ENCODE data around the gene KCNJ5.

KCNJ5 gene

DNA sequence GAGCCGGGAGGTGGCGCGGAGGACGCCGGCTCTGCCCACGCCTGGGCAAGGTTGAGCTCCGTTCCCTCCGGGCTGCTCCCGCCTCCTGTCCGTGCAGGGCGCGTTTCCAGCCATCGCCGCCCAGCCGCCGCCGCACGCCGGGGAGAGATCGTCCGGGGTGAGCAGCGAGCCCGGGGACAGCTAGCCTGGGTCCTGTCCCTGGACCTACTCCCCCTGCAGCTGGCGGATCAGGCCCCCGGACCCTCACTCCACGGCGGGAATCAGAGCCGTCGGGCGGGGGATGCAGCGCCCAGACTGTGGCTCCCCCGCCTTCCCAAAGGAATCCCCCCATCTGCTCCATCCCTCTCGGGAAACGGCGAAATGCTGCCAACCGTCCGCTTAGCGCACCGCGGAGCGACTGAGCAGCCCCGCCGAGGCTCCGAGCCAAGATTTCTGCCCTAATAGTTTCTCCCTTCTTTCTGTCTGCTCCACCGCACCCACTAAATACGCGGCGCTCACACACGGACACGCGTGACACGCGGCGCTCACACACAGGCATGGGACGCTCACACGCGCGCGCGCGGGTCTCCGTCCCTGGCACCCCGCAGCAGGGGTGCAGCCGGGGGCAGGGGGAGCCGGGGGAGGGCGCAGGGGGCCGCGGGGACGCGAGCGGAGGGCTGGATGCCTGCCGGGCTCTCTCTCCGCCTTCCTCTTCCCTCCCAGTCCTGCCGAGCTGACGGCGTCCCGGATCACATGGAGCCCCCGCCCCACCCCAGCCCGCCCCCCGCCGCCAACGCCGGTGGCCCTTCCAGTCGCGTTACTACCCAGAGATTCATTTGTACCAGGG is at the start of gene KCNJ5:
KCNJ5 (plus strand) TSS at position 814 of the 826 bp plus-strand sequence. CDS start 19,918 bp downstream, outside the sequence.
- peak within 1 kb of the TSS; percentile 59 for H3K4me3 Mint-ChIP-seq
- H3K27me3 Mint-ChIP-seq = peaks cover 62% of the 10 kb centered on the region
- no peaks in the 10 kb centered on the region for H3K36me3 Mint-ChIP-seq (ENCODE audit: low read depth)
- H3K27ac Mint-ChIP-seq = no peak within 1 kb of the TSS
- H3K4me1 Mint-ChIP-seq = peaks cover 8% of the 10 kb centered on the region
- ATAC-seq (peak; percentile 31), DNase-seq (no peak)
- H3K9me3 Mint-ChIP-seq = no peaks in the 10 kb centered on the region

GRCh38 chr11:128841461-128842072 is 49.6 kb upstream of the KCNJ5 start:
- Mint-ChIP-seq H3K36me3 (ENCODE audit: low read depth) (no peaks in the 10 kb centered on the region), H3K4me1 (peaks cover 71% of the 10 kb centered on the region), H3K9me3 (no peaks in the 10 kb centered on the region), H3K4me3 (peak overlapping the region; percentile 10), H3K27ac (peak overlapping the region; percentile 67), H3K27me3 (no peaks in the 10 kb centered on the region)
- ATAC-seq (no peak), DNase-seq (no peak)

DNA sequence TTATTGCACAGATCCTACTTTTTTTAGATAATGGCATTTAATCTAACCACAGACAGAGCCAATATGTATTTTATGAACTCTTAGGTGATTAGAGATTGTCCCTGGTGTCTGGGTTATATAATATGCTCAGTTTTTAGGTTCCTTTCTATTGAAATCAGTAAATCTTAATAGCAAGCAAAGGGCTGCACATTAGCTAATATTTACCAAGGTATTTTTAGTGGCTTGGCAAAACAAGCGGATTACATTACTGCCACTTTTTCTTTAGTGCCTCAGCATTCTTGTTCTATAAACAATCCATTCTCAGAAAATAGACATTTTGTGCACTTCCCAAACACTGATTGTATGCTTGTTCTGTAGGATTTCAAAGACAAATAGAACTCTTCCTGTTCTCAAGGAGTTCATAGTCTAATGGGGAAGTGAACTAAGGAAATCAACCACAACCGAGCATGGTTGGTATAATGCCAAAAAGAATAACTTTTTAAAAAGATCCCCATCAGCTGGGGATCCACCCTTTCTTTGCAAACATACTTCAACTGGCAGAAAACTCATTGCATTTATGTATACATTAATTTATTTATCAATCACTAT is 47.9 kb upstream of the KCNJ5 start:
- Mint-ChIP-seq H3K27ac (no peak overlapping the region), H3K4me3 (no peak overlapping the region), H3K4me1 (peaks cover 58% of the 10 kb centered on the region)

GRCh38 chr11:128845334-128845780 is 45.8 kb upstream of the KCNJ5 start:
- Mint-ChIP-seq H3K27me3 (no peaks in the 10 kb centered on the region), H3K4me3 (no peak overlapping the region), H3K36me3 (ENCODE audit: low read depth) (no peaks in the 10 kb centered on the region), H3K4me1 (peaks cover 46% of the 10 kb centered on the region), H3K9me3 (no peaks in the 10 kb centered on the region), H3K27ac (peak overlapping the region; percentile 54)
- DNase-seq (no peak), ATAC-seq (no peak)

More for the DNA sequence above, 47.9 kb upstream of the KCNJ5 start:
- ATAC-seq (no peak), DNase-seq (no peak)
- Mint-ChIP-seq H3K36me3 (ENCODE audit: low read depth) (no peaks in the 10 kb centered on the region), H3K9me3 (no peaks in the 10 kb centered on the region), H3K27me3 (no peaks in the 10 kb centered on the region)

- DNase-seq (no peak), ATAC-seq (no peak)
- no peak overlapping the region for H3K27ac Mint-ChIP-seq
- peaks cover 30% of the 10 kb centered on the region for H3K4me1 Mint-ChIP-seq
- H3K27me3 Mint-ChIP-seq = no peaks in the 10 kb centered on the region
- no peaks in the 10 kb centered on the region for H3K36me3 Mint-ChIP-seq (ENCODE audit: low read depth)
- H3K4me3 Mint-ChIP-seq = no peak overlapping the region
- H3K9me3 Mint-ChIP-seq = no peaks in the 10 kb centered on the region
These were observed 44.2 kb upstream of the KCNJ5 start for GRCh38 chr11:128846985-128847384.

GRCh38 chr11:128848815-128849455 is 42.2 kb upstream of the KCNJ5 start:
- Mint-ChIP-seq H3K9me3 (no peaks in the 10 kb centered on the region), H3K4me1 (peaks cover 16% of the 10 kb centered on the region), H3K36me3 (ENCODE audit: low read depth) (no peaks in the 10 kb centered on the region), H3K27ac (no peak overlapping the region), H3K27me3 (no peaks in the 10 kb centered on the region), H3K4me3 (no peak overlapping the region)
- DNase-seq = peak; percentile 80
- ATAC-seq = peak; percentile 76

- H3K4me3 Mint-ChIP-seq = no peak overlapping the region
- H3K27ac Mint-ChIP-seq = no peak overlapping the region
- peaks cover 1% of the 10 kb centered on the region for H3K27me3 Mint-ChIP-seq
- H3K9me3 Mint-ChIP-seq = no peaks in the 10 kb centered on the region
- H3K4me1 Mint-ChIP-seq = no peaks in the 10 kb centered on the region
- H3K36me3 Mint-ChIP-seq (ENCODE audit: low read depth) = no peaks in the 10 kb centered on the region
- no peak for DNase-seq
- no peak for ATAC-seq
These were observed 38.7 kb upstream of the KCNJ5 start for GRCh38 chr11:128852327-128853023.

DNA sequence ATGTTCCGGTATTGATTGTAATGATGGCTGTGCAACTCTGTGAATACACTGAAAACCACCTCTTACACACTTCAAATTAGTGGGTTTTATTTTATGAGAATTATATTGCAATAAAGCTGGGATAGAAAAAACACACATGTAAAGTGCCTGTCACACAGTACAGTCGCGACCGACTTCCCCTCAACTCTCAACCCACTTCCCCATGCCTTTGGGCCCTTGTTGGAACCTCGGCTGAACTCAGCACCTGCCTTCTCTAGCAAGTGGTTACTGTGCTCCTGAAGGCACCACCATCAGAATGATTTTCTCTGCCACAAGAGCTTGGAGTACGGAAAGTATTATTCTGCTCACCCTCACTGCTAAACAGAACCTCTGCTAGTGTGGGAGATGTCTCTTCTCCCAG is 37.6 kb upstream of the KCNJ5 start:
- peaks cover 1% of the 10 kb centered on the region for H3K27me3 Mint-ChIP-seq
- no peak overlapping the region for H3K4me3 Mint-ChIP-seq
- no peak overlapping the region for H3K27ac Mint-ChIP-seq
- no peaks in the 10 kb centered on the region for H3K9me3 Mint-ChIP-seq
- ATAC-seq = no peak
- no peaks in the 10 kb centered on the region for H3K36me3 Mint-ChIP-seq (ENCODE audit: low read depth)
- DNase-seq = no peak
- no peaks in the 10 kb centered on the region for H3K4me1 Mint-ChIP-seq

DNA sequence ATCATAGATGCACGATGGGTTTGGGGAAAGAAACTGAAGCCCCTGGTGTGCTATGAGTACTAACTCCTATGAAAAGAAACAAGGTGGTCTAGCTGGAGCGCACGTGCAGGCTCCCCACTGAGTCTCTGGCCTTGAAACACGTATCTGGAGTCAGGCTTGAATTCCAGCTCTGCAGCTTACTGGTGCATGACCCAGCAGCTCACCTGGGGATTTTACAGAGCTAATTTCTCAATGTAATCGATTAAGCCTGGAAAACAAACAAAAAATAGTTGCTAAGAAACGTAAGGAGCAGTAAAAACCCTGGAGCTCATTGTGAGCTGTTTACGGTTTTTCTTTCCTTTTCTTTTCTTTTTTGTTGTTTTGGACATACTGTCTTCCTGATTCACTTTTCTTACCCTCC is 36.3 kb upstream of the KCNJ5 start:
- ATAC-seq (no peak), DNase-seq (no peak)
- H3K27ac Mint-ChIP-seq = no peak overlapping the region
- H3K9me3 Mint-ChIP-seq = no peaks in the 10 kb centered on the region
- no peak overlapping the region for H3K4me3 Mint-ChIP-seq
- no peaks in the 10 kb centered on the region for H3K4me1 Mint-ChIP-seq
- H3K36me3 Mint-ChIP-seq (ENCODE audit: low read depth) = no peaks in the 10 kb centered on the region
- peaks cover 1% of the 10 kb centered on the region for H3K27me3 Mint-ChIP-seq

GRCh38 chr11:128856241-128856640 is 34.9 kb upstream of the KCNJ5 start:
- Mint-ChIP-seq H3K27ac (no peak overlapping the region), H3K9me3 (no peaks in the 10 kb centered on the region), H3K4me3 (no peak overlapping the region), H3K4me1 (peaks cover 4% of the 10 kb centered on the region), H3K27me3 (peaks cover 3% of the 10 kb centered on the region), H3K36me3 (ENCODE audit: low read depth) (no peaks in the 10 kb centered on the region)
- ATAC-seq (no peak), DNase-seq (no peak)

DNA sequence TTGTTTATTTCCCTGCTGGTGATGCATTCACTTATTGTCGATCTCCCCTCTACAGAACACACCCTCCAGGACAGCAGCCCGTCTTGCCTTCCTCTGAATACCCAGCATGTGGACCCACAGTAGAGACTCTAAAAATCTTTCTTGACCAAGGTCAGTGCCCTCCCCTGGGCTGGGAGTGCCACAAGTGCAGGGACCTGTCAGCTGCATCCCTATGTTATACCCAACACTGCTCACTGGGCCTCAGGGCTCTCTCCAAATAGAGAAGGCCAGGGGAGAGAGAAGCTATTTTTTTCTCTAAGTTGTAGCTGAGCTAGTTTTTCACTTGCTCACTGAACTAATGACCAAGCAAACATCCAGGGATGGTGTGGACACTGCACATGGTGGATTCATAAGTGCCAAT is 33.8 kb upstream of the KCNJ5 start:
- no peaks in the 10 kb centered on the region for H3K36me3 Mint-ChIP-seq (ENCODE audit: low read depth)

GRCh38 chr11:128859563-128860441 is 31.4 kb upstream of the KCNJ5 start:
- Mint-ChIP-seq H3K27ac (no peak overlapping the region), H3K36me3 (ENCODE audit: low read depth) (no peaks in the 10 kb centered on the region), H3K4me3 (no peak overlapping the region), H3K27me3 (peaks cover 2% of the 10 kb centered on the region), H3K4me1 (peaks cover 4% of the 10 kb centered on the region), H3K9me3 (no peaks in the 10 kb centered on the region)
- DNase-seq (peak; percentile 86), ATAC-seq (peak; percentile 79)

More for the DNA sequence above, 33.8 kb upstream of the KCNJ5 start:
- H3K27me3 Mint-ChIP-seq = peaks cover 3% of the 10 kb centered on the region
- DNase-seq = no peak
- H3K4me3 Mint-ChIP-seq = no peak overlapping the region
- peaks cover 4% of the 10 kb centered on the region for H3K4me1 Mint-ChIP-seq
- H3K9me3 Mint-ChIP-seq = no peaks in the 10 kb centered on the region
- H3K27ac Mint-ChIP-seq = no peak overlapping the region
- ATAC-seq = no peak

- ATAC-seq (no peak), DNase-seq (no peak)
- no peak overlapping the region for H3K27ac Mint-ChIP-seq
- H3K4me1 Mint-ChIP-seq = peaks cover 4% of the 10 kb centered on the region
- no peaks in the 10 kb centered on the region for H3K36me3 Mint-ChIP-seq (ENCODE audit: low read depth)
- no peaks in the 10 kb centered on the region for H3K9me3 Mint-ChIP-seq
- no peak overlapping the region for H3K4me3 Mint-ChIP-seq
- H3K27me3 Mint-ChIP-seq = peaks cover 2% of the 10 kb centered on the region
These were observed 30.4 kb upstream of the KCNJ5 start for GRCh38 chr11:128860571-128861361.
